DOHH2 (cell line): ENCODE measurements around the gene NPRL2.

Experiments
- H3F3A ChIP-seq: fragments of 200-600 bp; sonication (generic), shearing (Covaris generic); 2 replicates; pipeline ENCODE4 v1.6.0; 2016; ENCODE audit warnings: antibody characterized with exemption, mild to moderate bottlenecking; ENCODE audit not compliant: control insufficient read depth, insufficient read depth
- H3K27ac ChIP-seq: fragments of 200-600 bp; sonication (generic); 2 replicates; pipeline ENCODE4 v1.5.1; 2014; ENCODE audit warnings: low read depth, mild to moderate bottlenecking, low read length, moderate library complexity
- H3K27me3 ChIP-seq: fragments of 200-600 bp; sonication (generic); 2 replicates; pipeline ENCODE4 v1.6.1; 2014; ENCODE audit warnings: mild to moderate bottlenecking, low read length, mixed read lengths; ENCODE audit not compliant: control insufficient read depth
- H3K36me3 ChIP-seq: fragments of 200-600 bp; sonication (generic); 2 replicates; pipeline ENCODE4 v1.6.1; 2014; ENCODE audit warnings: mild to moderate bottlenecking, low read length, moderate library complexity, mixed read lengths; ENCODE audit not compliant: control insufficient read depth
- H3K4me1 ChIP-seq: fragments of 200-600 bp; sonication (generic); 2 replicates; pipeline ENCODE4 v1.6.1; 2014; ENCODE audit warnings: mild to moderate bottlenecking, low read length, mixed read lengths; ENCODE audit not compliant: control insufficient read depth
- H3K4me2 ChIP-seq: fragments of 200-600 bp; sonication (generic); 2 replicates; pipeline ENCODE4 v1.6.0; 2014; ENCODE audit warnings: mild to moderate bottlenecking, low read length, moderate library complexity
- H3K4me3 ChIP-seq: fragments of 200-600 bp; sonication (generic); 2 replicates; pipeline ENCODE4 v1.5.1; 2014; ENCODE audit warnings: mild to moderate bottlenecking, low read length, mixed read lengths
- H3K79me2 ChIP-seq: fragments of 200-600 bp; sonication (generic); 2 replicates; pipeline ENCODE4 v1.6.1; 2014; ENCODE audit warnings: mild to moderate bottlenecking, low read length, mixed read lengths; ENCODE audit not compliant: control insufficient read depth
- H3K9me2 ChIP-seq: fragments of 200-600 bp; sonication (generic); replicated peaks from 2 replicates; pipeline ENCODE4 v1.6.1; 2014; ENCODE audit warnings: mild to moderate bottlenecking, low read length, mixed read lengths; ENCODE audit not compliant: control insufficient read depth
- H3K9me3 ChIP-seq: fragments of 200-600 bp; sonication (generic); 2 replicates; pipeline ENCODE4 v1.6.1; 2014; ENCODE audit warnings: antibody characterized with exemption, low read length, mixed read lengths; ENCODE audit not compliant: control insufficient read depth, insufficient read depth
- H4K20me1 ChIP-seq: fragments of 200-600 bp; sonication (generic); 2 replicates; pipeline ENCODE4 v1.6.0; 2014; ENCODE audit warnings: low read depth, mild to moderate bottlenecking, antibody characterized with exemption, low read length, moderate library complexity; ENCODE audit not compliant: control insufficient read depth, insufficient read depth
- CTCF ChIP-seq: fragments of 200-600 bp; sonication (generic); IDR thresholded peaks from one replicate; pipeline ENCODE4 v1.5.1; 2014; ENCODE audit warnings: antibody characterized with exemption, mild to moderate bottlenecking, low read depth, low read length; ENCODE audit not compliant: poor library complexity, severe bottlenecking
- EZH2phosphoT487 ChIP-seq: fragments of 200-600 bp; sonication (generic); IDR thresholded peaks from 2 replicates; pipeline ENCODE4 v1.6.1; 2017; ENCODE audit warnings: borderline replicate concordance, mild to moderate bottlenecking, antibody characterized with exemption, low read length, moderate library complexity, mixed read lengths

NPRL2 gene

GRCh38 chr3:50334339-50335075 is 16.1 kb downstream of the NPRL2 start:
- no peaks in the 10 kb centered on the region for H3K9me3 ChIP-seq
- H3K4me1 ChIP-seq: peaks cover 44% of the 10 kb centered on the region
- 0 out of 2 replicates have a peak, but pooled peaks cover 10% of the 10 kb centered on the region for H4K20me1 ChIP-seq
- peak overlapping the region; percentile 41 for H3K4me2 ChIP-seq
- no peaks in the 10 kb centered on the region for H3K27me3 ChIP-seq
- TF ChIP-seq EZH2phosphoT487: no peak
- no peak for TF ChIP-seq CTCF
- no peak overlapping the region for H3K4me3 ChIP-seq
- H3K9me2 ChIP-seq: no peaks in the 10 kb centered on the region
- H3K36me3 ChIP-seq: peaks cover 88% of the 10 kb centered on the region
- peaks cover 75% of the 10 kb centered on the region for H3K79me2 ChIP-seq
- H3F3A ChIP-seq: peaks cover 19% of the 10 kb centered on the region
- H3K27ac ChIP-seq: no peak overlapping the region

GRCh38 chr3:50333744-50334328 is 16.7 kb downstream of the NPRL2 start:
- no peak for TF ChIP-seq CTCF
- no peak for TF ChIP-seq EZH2phosphoT487
- Histone ChIP-seq H3K36me3 (peaks cover 90% of the 10 kb centered on the region), H3K9me3 (no peaks in the 10 kb centered on the region), H3K4me1 (peaks cover 44% of the 10 kb centered on the region), H4K20me1 (0 out of 2 replicates have a peak, but pooled peaks cover 10% of the 10 kb centered on the region), H3K4me3 (no peak overlapping the region), H3K4me2 (peak overlapping the region; percentile 41), H3K79me2 (peaks cover 69% of the 10 kb centered on the region), H3K27ac (no peak overlapping the region), H3K27me3 (no peaks in the 10 kb centered on the region), H3F3A (peaks cover 22% of the 10 kb centered on the region), H3K9me2 (no peaks in the 10 kb centered on the region)

- no peaks in the 10 kb centered on the region for H3K9me2 ChIP-seq
- no peak overlapping the region for H3K27ac ChIP-seq
- H3K9me3 ChIP-seq: no peaks in the 10 kb centered on the region
- TF ChIP-seq EZH2phosphoT487: no peak
- no peak for TF ChIP-seq CTCF
- H3K4me3 ChIP-seq: no peak overlapping the region
- no peak overlapping the region for H3K4me2 ChIP-seq
- peaks cover 46% of the 10 kb centered on the region for H3K4me1 ChIP-seq
- peaks cover 78% of the 10 kb centered on the region for H3K36me3 ChIP-seq
- H3F3A ChIP-seq: peaks cover 21% of the 10 kb centered on the region
- peaks cover 62% of the 10 kb centered on the region for H3K79me2 ChIP-seq
- 0 out of 2 replicates have a peak, but pooled peaks cover 8% of the 10 kb centered on the region for H4K20me1 ChIP-seq
- H3K27me3 ChIP-seq: no peaks in the 10 kb centered on the region
Measured at GRCh38 chr3:50331364-50331907, 19.1 kb downstream of the NPRL2 start.
